SU-DHL-6 (cell line): ENCODE results near the gene ITGA8.
A peak's percentile ranks its signal among the peaks of the same experiment; 100 is the strongest.

Experiments used
- CTCF ChIP-seq: fragments of 200-600 bp; sonication (generic); IDR thresholded peaks from one replicate; pipeline ENCODE4 v1.5.1; 2017; ENCODE audit warnings: antibody characterized with exemption, mild to moderate bottlenecking, low read length, moderate library complexity; ENCODE audit not compliant: insufficient read depth, poor library complexity, severe bottlenecking
- EZH2phosphoT487 ChIP-seq: fragments of 200-600 bp; sonication (generic), shearing (Covaris generic); conservative IDR thresholded peaks from 2 replicates; pipeline ENCODE4 v1.6.1; 2018; ENCODE audit warnings: mild to moderate bottlenecking, antibody characterized with exemption, low read length, moderate library complexity, mixed read lengths

GRCh38 chr10:15585303-15585715 is 134.4 kb downstream of the ITGA8 start:
- TF ChIP-seq CTCF: peak; percentile 49
- no peak for TF ChIP-seq EZH2phosphoT487
